GM12878 (cell line): Measurements from ENCODE around the gene NUP35. TPM values are rescaled to one million over a fixed set of nuclear protein-coding genes. Genes with fewer than 3 reads are reported as not detected.

Source experiments
- ATAC-seq: fragments of 200-7000 bp; cut with Tn5 transposase; 3 replicates; pipeline ENCODE4 v1.9.1; 2020; ENCODE audit warnings: mild to moderate bottlenecking, moderate library complexity
- BruUV-seq: library from RNA; stranded (reverse); fragments of 400-500 nt; replicated peaks from 2 replicates; lab custom pipeline; 2021; lab: Mats Ljungman, UMichigan
- CTCF ChIA-PET: fragments of 300-600 bp; sonication (Branson Sonifier 250); formaldehyde crosslinking; extraction: SDS; loops from one replicate; lab custom pipeline; 2021; ENCODE audit warnings: inconsistent platforms; lab: Yijun Ruan, JAX
- POLR2A ChIA-PET: fragments of 350-600 bp; formaldehyde crosslinking; extraction: SDS; loops from one replicate; lab custom pipeline; 2021; ENCODE audit warnings: inconsistent platforms; lab: Charles Lee
- RAD21 ChIA-PET: fragments of 300-600 bp; sonication (Branson Sonifier 250); formaldehyde crosslinking; loops from one replicate; lab custom pipeline; 2023; ENCODE audit warnings: antibody characterized with exemption; ENCODE audit not compliant: unreplicated experiment; lab: Charles Lee
- SMC1A ChIA-PET: fragments of 300-600 bp; sonication (Branson Sonifier 250); formaldehyde crosslinking; loops from one replicate; lab custom pipeline; 2023; ENCODE audit not compliant: unreplicated experiment, uncharacterized antibody; lab: Charles Lee
- DNase-seq: peaks from one replicate; pipeline ENCODE4 v3.0.0-alpha.2; 2011; ENCODE audit warnings: low read depth, low spot score
- FAIRE-seq: peaks from 3 replicates; lab custom pipeline; 2011; peaks lifted over from hg19 to GRCh38; lab: Jason Lieb, UNC
- H2AFZ ChIP-seq: 2 replicates; pipeline ENCODE4 v1.6.0; 2011; ENCODE audit warnings: low read depth, low read length, control low read depth; ENCODE audit not compliant: control insufficient read depth
- H3K27ac ChIP-seq: 2 replicates; pipeline ENCODE4 v1.5.1; 2011; ENCODE audit warnings: control low read depth; ENCODE audit not compliant: control insufficient read depth, insufficient read depth
- H3K27me3 ChIP-seq, 2 experiments: replicated peaks in 1 of 2; 2 replicates each; pipeline versions ENCODE4 v1.6.0 to v1.6.1; 2011; ENCODE audit warnings: low read length in 1 of 2; ENCODE audit not compliant: control insufficient read depth in 2 of 2, insufficient read depth in 2 of 2
- H3K36me3 ChIP-seq, 2 experiments: 2 replicates each; pipeline ENCODE4 v1.5.1; 2011; ENCODE audit warnings: low read length in 1 of 2; ENCODE audit not compliant: control insufficient read depth in 2 of 2, insufficient read depth in 2 of 2
- H3K4me1 ChIP-seq: 2 replicates; pipeline ENCODE4 v1.6.1; 2011; ENCODE audit warnings: mild to moderate bottlenecking, low read length, moderate library complexity, mixed read lengths; ENCODE audit not compliant: control insufficient read depth, insufficient read depth
- H3K4me2 ChIP-seq: 2 replicates; pipeline ENCODE4 v1.6.0; 2011; ENCODE audit warnings: control low read depth; ENCODE audit not compliant: control insufficient read depth, insufficient read depth
- H3K4me3 ChIP-seq: fragments of 200-600 bp; sonication (generic); 2 replicates; pipeline ENCODE4 v1.5.1; 2016
- H3K79me2 ChIP-seq: 2 replicates; pipeline ENCODE4 v1.6.0; 2011; ENCODE audit warnings: low read length; ENCODE audit not compliant: control insufficient read depth, insufficient read depth
- H3K9ac ChIP-seq: 2 replicates; pipeline ENCODE4 v1.8.0; 2011; ENCODE audit warnings: low read length, control low read depth, mixed read lengths; ENCODE audit not compliant: control insufficient read depth, insufficient read depth
- H3K9me3 ChIP-seq: replicated peaks from 3 replicates; pipeline ENCODE4 v1.5.1; 2011; ENCODE audit warnings: mild to moderate bottlenecking, low read length; ENCODE audit not compliant: control insufficient read depth, insufficient read depth
- H4K20me1 ChIP-seq: 2 replicates; pipeline ENCODE4 v1.6.0; 2011; ENCODE audit not compliant: control insufficient read depth, insufficient read depth
- EGR1 ChIP-seq, 2 experiments: IDR thresholded peaks; 1 replicate in 1 of 2; 2 replicates in 1 of 2; pipeline ENCODE4 v1.6.1; 2011 to 2012; ENCODE audit warnings: low read depth in 2 of 2, low read length in 2 of 2, borderline replicate concordance in 1 of 2, mild to moderate bottlenecking in 1 of 2, moderate library complexity in 1 of 2
- FOS ChIP-seq: IDR thresholded peaks from 3 replicates; pipeline ENCODE4 v1.6.1; 2011; ENCODE audit warnings: borderline replicate concordance; ENCODE audit not compliant: insufficient read length; ENCODE audit errors: extremely low read depth
- HSF1 ChIP-seq: fragments of 150-350 bp; IDR thresholded peaks from 2 replicates; pipeline ENCODE4 v1.6.1; 2014; ENCODE audit warnings: mild to moderate bottlenecking, low read depth, low read length
- IRF3 ChIP-seq: fragments of 450-650 bp; IDR thresholded peaks from 2 replicates; pipeline ENCODE4 v1.6.1; 2014; ENCODE audit warnings: mild to moderate bottlenecking
- KLF5 ChIP-seq: fragments of 450-650 bp; IDR thresholded peaks from 2 replicates; pipeline ENCODE4 v1.6.1; 2014; ENCODE audit warnings: mild to moderate bottlenecking; ENCODE audit not compliant: partially characterized antibody
- MAX ChIP-seq: IDR thresholded peaks from 2 replicates; pipeline ENCODE4 v1.6.1; 2012; ENCODE audit warnings: low read depth, low read length, improper control_type of control experiment
- MEF2A ChIP-seq: IDR thresholded peaks from 2 replicates; pipeline ENCODE4 v1.6.1; 2011; ENCODE audit warnings: low read depth, mild to moderate bottlenecking, low read length, moderate library complexity; ENCODE audit not compliant: insufficient read depth
- NBN ChIP-seq: fragments of 450-650 bp; IDR thresholded peaks from 2 replicates; pipeline ENCODE4 v1.6.1; 2016
- RB1 ChIP-seq: fragments of 450-650 bp; formaldehyde crosslinking; IDR thresholded peaks from 2 replicates; pipeline ENCODE4 v1.6.1; 2017; ENCODE audit warnings: mild to moderate bottlenecking, borderline replicate concordance
- SUZ12 ChIP-seq: fragments of 200-600 bp; sonication (generic); IDR thresholded peaks from one replicate; pipeline ENCODE4 v1.6.1; 2018; ENCODE audit warnings: antibody characterized with exemption, mild to moderate bottlenecking; ENCODE audit not compliant: unreplicated experiment
- USF1 ChIP-seq: IDR thresholded peaks from 2 replicates; pipeline ENCODE4 v1.6.1; 2011; ENCODE audit warnings: borderline replicate concordance, low read depth, mild to moderate bottlenecking, moderate library complexity, mixed read lengths, low read length; ENCODE audit not compliant: insufficient read depth; ENCODE audit errors: extremely low read length
- ZNF622 ChIP-seq: fragments of 450-650 bp; IDR thresholded peaks from 2 replicates; pipeline ENCODE4 v1.6.1; 2017; ENCODE audit warnings: mild to moderate bottlenecking, inconsistent platforms
- WGBS: methylation state at CpG from one replicate; pipeline ENCODE4 v1.1.6; 2016; ENCODE audit warnings: low lambda C conversion rate; ENCODE audit not compliant: insufficient replicate concordance, insufficient coverage; ENCODE audit errors: missing lambda C conversion rate; 5-methylcytosine and 5-hydroxymethylcytosine counted together
- in situ Hi-C: fragments of 300-500 bp; cut with MboI; formaldehyde crosslinking; loops from 9 replicates; pipeline ENCODE4 v1.14.3; 2018; ENCODE audit warnings: mixed read lengths
- intact Hi-C: fragments of 100-400 bp; cut with micrococcal nuclease; formaldehyde crosslinking; loops from one replicate; pipeline ENCODE4 v1.14.2; 2022; ENCODE audit not compliant: unreplicated experiment
- polyA plus RNA-seq, 11 experiments: library from polyadenylated mRNA; depleted of rRNA in 4 of 11; unstranded in 6 of 11; stranded (reverse) in 5 of 11; fragments of >200 nt; fragmentation: Nextera tagmentation in 4 of 11; fragmentation: Illumina TruSeq in 1 of 11; extraction: Ambion mirVana in 4 of 11; extraction: Trizol in 1 of 11; gene quantifications; 1 replicate in 1 of 11; 2 replicates in 10 of 11; pipeline versions ENCODE4 v1.2.1 to v1.2.3, GENCODE V29; 2011 to 2016; ENCODE audit warnings: inconsistent platforms in 2 of 11, missing spikeins in 2 of 11, low read depth in 1 of 11
- total RNA-seq, 4 experiments: library from RNA; depleted of rRNA in 3 of 4; stranded (reverse); fragments of >200 nt in 3 of 4; fragmentation: Illumina TruSeq in 1 of 4; extraction: Trizol in 1 of 4; gene quantifications; 2 replicates each; pipeline versions ENCODE4 v1.2.1 to v1.2.3, GENCODE V29; 2013 to 2021

Gene NUP35
- total and polyA plus RNA-seq, 10 of the 15 experiments (the other 5 are each of a cell fraction or from before 2014, with no cell fraction given), result 21.4 to 57.3 (median 30.7) TPM

GRCh38 chr2:183157131-183157530, 32.9 kb downstream of the NUP35 start:
- RAD21 ChIA-PET, result no interaction called here
- in situ Hi-C loops (no loop called here), intact Hi-C loops (no loop called here)
- Histone ChIP-seq H2AFZ (no peak overlapping the region), H4K20me1 (no peaks in the 10 kb centered on the region), H3K4me1 (no peaks in the 10 kb centered on the region), H3K27me3 (no peaks in the 10 kb centered on the region), H3K9me3 (no peaks in the 10 kb centered on the region; the same call in 2 of the 3 replicates), H3K36me3 (peaks cover 2 to 8% of the 10 kb centered on the region in 2 experiments), H3K4me2 (no peak overlapping the region), H3K9ac (no peak overlapping the region), H3K79me2 (no peaks in the 10 kb centered on the region), H3K27ac (no peak overlapping the region), H3K4me3 (no peak overlapping the region)
- TF ChIP-seq USF1 (no peak), KLF5 (no peak), EGR1 (IDR thresholded peaks at IDR 0.05; ENCODE audit: borderline replicate concordance in 1 of 2, low read depth in 2 of 2, low read length in 2 of 2) (no peak), SUZ12 (no peak), FOS (no peak), RB1 (no peak), IRF3 (no peak), HSF1 (no peak), MEF2A (no peak), MAX (no peak), NBN (no peak), ZNF622 (no peak)
- SMC1A ChIA-PET, result interaction anchor here (0.9 kb wide), 1 partner anchor 14 kb away, joined by 4 read pairs; no protein-coding TSS in a partner anchor
- POLR2A ChIA-PET, result no interaction called here
- no TSS peak for BruUV-seq
- no peak for FAIRE-seq
- no peak for DNase-seq
- ATAC-seq, result no peak
- CTCF ChIA-PET, result no interaction called here
- WGBS, result 79% methylated on average over 4 of the region's 4 CpGs
